D721Med (cell line): ENCODE results near the gene MALSU1.

Experiments
- DNase-seq: peaks from one replicate; pipeline ENCODE4 v3.0.0; 2011; ENCODE audit warnings: low spot score; ENCODE audit not compliant: insufficient read length
- FAIRE-seq: peaks from 2 replicates; lab custom pipeline; 2011; peaks lifted over from hg19 to GRCh38; lab: Jason Lieb, UNC
- TF ChIP-seq, protein P1 (sequence below): IDR thresholded peaks from 2 replicates; pipeline ENCODE4 v1.5.1; 2012; ENCODE audit warnings: mild to moderate bottlenecking, control low read depth; ENCODE audit not compliant: insufficient read depth; ENCODE audit errors: missing control alignments

The MALSU1 gene

GRCh38 chr7:23264916-23265458 lies 34.2 kb upstream of the MALSU1 start:
- TF ChIP-seq, protein P1, sequence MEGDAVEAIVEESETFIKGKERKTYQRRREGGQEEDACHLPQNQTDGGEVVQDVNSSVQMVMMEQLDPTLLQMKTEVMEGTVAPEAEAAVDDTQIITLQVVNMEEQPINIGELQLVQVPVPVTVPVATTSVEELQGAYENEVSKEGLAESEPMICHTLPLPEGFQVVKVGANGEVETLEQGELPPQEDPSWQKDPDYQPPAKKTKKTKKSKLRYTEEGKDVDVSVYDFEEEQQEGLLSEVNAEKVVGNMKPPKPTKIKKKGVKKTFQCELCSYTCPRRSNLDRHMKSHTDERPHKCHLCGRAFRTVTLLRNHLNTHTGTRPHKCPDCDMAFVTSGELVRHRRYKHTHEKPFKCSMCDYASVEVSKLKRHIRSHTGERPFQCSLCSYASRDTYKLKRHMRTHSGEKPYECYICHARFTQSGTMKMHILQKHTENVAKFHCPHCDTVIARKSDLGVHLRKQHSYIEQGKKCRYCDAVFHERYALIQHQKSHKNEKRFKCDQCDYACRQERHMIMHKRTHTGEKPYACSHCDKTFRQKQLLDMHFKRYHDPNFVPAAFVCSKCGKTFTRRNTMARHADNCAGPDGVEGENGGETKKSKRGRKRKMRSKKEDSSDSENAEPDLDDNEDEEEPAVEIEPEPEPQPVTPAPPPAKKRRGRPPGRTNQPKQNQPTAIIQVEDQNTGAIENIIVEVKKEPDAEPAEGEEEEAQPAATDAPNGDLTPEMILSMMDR: no peak
- FAIRE-seq (no peak), DNase-seq (no peak)

DNA sequence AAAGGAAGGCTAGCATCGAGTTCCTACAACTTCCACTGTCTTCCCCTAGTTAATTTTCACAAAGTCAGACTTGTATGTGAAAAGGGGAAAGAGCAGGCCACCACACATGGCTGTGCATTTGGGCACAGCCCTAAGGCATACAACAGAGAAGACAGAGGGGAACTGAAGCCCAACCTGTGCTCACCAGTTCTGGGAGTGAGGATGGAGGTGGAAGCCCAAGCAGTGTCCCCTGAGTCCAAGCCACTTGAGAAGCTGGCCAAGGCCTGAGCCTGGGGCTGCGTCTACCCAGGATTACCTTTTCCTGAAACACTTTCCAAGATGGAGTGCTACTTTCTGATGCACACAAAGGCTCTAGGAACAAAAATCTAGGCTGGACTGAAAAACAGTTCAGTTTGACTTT lies 32.2 kb upstream of the MALSU1 start:
- TF ChIP-seq, protein P1: no peak
- FAIRE-seq (no peak), DNase-seq (no peak)

DNA sequence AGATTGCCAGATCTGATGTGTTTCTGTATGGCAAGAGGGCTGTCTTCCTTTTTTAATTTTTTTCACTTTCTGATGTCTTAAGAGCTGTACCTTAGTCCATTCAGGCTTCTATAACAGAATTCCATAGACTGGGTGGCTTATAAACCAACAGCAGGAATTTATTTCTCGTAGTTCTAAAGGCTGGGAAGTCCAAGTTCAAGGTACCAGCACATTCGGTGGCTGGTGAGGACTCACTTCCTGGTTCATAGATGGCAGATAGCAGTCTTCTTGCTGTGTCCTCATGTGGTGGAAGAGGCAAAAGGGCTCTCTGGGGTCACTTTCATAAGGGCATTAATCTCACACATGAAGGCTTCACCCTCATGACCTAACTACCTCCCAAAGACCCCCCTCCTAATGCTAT lies 31.8 kb upstream of the MALSU1 start:
- FAIRE-seq (no peak), DNase-seq (no peak)
- TF ChIP-seq, protein P1: no peak

DNA sequence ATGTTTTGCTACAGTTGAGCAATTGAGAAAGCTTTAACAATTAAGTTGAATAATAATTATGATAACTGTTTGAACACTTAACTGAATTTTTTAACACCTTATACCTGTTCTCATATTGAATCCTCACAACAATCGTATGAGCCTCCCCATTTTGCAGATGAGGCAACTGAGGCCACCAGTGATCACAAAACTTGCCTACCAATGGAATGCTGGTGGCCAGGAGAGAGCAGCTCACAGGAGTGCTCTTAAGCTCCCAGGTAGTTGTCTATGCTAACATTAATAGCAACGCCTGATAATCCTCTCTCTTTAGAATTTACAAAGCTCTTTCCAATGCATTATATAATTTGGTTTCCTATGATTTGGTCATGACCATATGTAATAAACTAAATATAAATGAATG lies 31.0 kb upstream of the MALSU1 start:
- DNase-seq (no peak), FAIRE-seq (no peak)
- TF ChIP-seq, protein P1: no peak

- FAIRE-seq: no peak
- DNase-seq: no peak
- TF ChIP-seq, protein P1: no peak
These were observed 30.4 kb upstream of the MALSU1 start for GRCh38 chr7:23268746-23269145.

DNA sequence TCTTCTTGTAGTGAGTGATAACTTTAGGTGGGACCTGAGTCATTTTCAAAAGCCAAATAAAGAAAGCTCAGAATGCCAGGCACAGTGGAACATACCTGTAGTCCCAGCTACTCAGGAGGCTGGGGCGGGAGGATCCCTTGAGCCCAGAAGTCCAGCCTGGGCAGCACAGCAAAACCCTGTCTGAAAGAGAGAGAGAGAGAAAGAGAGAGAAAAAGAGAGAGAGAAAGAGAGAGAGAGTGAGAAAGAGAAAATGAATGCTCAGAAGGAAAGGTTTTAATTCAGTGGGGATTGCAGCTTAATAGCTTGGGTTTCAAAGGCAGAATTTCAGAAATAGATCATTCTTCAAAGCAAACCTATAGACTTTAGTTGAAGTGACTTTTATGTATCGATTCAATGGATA lies 26.9 kb upstream of the MALSU1 start:
- DNase-seq (no peak), FAIRE-seq (no peak)
- TF ChIP-seq, protein P1: no peak

- FAIRE-seq (no peak), DNase-seq (no peak)
- TF ChIP-seq, protein P1: peak; percentile 84
These were observed 26.0 kb upstream of the MALSU1 start for GRCh38 chr7:23273141-23273599.
